Large intestine (tissue), 3 donors: Measurements from ENCODE around the gene BBS4. TPM values are rescaled to one million over a fixed set of nuclear protein-coding genes. Genes with fewer than 3 reads are reported as not detected.

Experiments used
- DNase-seq, 2 donors: peaks; one replicate each; pipeline versions ENCODE4 v3.0.0 to v3.0.0-alpha.2; 2013
- H3K27ac ChIP-seq: one replicate; pipeline ENCODE4 v1.5.1; 2013; ENCODE audit warnings: low read length
- H3K27me3 ChIP-seq: 2 replicates; pipeline ENCODE4 v1.6.1; 2013; ENCODE audit warnings: low read length; ENCODE audit not compliant: control insufficient read depth, insufficient read depth
- H3K36me3 ChIP-seq: 2 replicates; pipeline ENCODE4 v1.6.1; 2013; ENCODE audit warnings: low read length; ENCODE audit not compliant: control insufficient read depth, insufficient read depth
- H3K4me1 ChIP-seq: one replicate; pipeline ENCODE4 v1.6.1; 2013; ENCODE audit warnings: low read length; ENCODE audit not compliant: control insufficient read depth, insufficient read depth
- H3K4me3 ChIP-seq: one replicate; pipeline ENCODE4 v1.5.1; 2013; ENCODE audit warnings: low read length
- H3K9me3 ChIP-seq: one replicate; pipeline ENCODE4 v1.6.1; 2013; ENCODE audit warnings: mild to moderate bottlenecking, low read depth, low read length, moderate library complexity; ENCODE audit not compliant: control insufficient read depth
- WGBS: methylation state at CpG from one replicate; pipeline ENCODE4 v1.1.5; 2013; ENCODE audit warnings: low lambda C conversion rate; ENCODE audit not compliant: insufficient coverage; 5-methylcytosine and 5-hydroxymethylcytosine counted together
- polyA plus RNA-seq: library from polyadenylated mRNA; unstranded; fragments of 120-200 nt; gene quantifications from one replicate; pipeline ENCODE4 v1.2.1, GENCODE V29; 2013

BBS4 gene
- polyA plus RNA-seq, 1 donor = 24.7 TPM

- H3K4me1 ChIP-seq = peaks cover 12% of the 10 kb centered on the region
- H3K9me3 ChIP-seq = no peaks in the 10 kb centered on the region
- H3K27ac ChIP-seq = peak overlapping the region; percentile 95
- DNase-seq = peak; percentile 42 to 73
- H3K27me3 ChIP-seq = no peaks in the 10 kb centered on the region
- 0% methylated on average over 3 of the region's 52 CpGs for WGBS
- peak overlapping the region; percentile 78 for H3K4me3 ChIP-seq
- no peaks in the 10 kb centered on the region for H3K36me3 ChIP-seq
Observed at GRCh38 chr15:72783004-72783639, 97.1 kb downstream of the BBS4 start.

GRCh38 chr15:72783640-72784455 is 97.8 kb downstream of the BBS4 start, which contains the start of gene ADPGK:
TSS of gene ADPGK (minus strand) at chr15:72783758. CDS start at chr15:72783691, 67 bp downstream.
- no CpG with 5 or more reads among the region's 68 CpGs for WGBS
- Histone ChIP-seq H3K27me3 (no peaks in the 10 kb centered on the region), H3K9me3 (no peaks in the 10 kb centered on the region)

GRCh38 chr15:72784456-72784876 is 98.5 kb downstream of the BBS4 start:
- DNase-seq = no peak
- Histone ChIP-seq H3K4me1 (peaks cover 12% of the 10 kb centered on the region), H3K27ac (peak overlapping the region; percentile 95), H3K9me3 (no peaks in the 10 kb centered on the region), H3K27me3 (no peaks in the 10 kb centered on the region), H3K36me3 (no peaks in the 10 kb centered on the region), H3K4me3 (peak overlapping the region; percentile 78)
- 46% methylated on average over 2 of the region's 7 CpGs for WGBS

More at GRCh38 chr15:72783640-72784455, 97.8 kb downstream of the BBS4 start, which contains the start of gene ADPGK:
- peak; percentile 94 to 98 for DNase-seq
- H3K4me3 ChIP-seq = peak within 1 kb of the TSS; percentile 78
- H3K27ac ChIP-seq = peak within 1 kb of the TSS; percentile 95
- H3K4me1 ChIP-seq = peaks cover 12% of the 10 kb centered on the region
- H3K36me3 ChIP-seq = no peaks in the 10 kb centered on the region

DNA sequence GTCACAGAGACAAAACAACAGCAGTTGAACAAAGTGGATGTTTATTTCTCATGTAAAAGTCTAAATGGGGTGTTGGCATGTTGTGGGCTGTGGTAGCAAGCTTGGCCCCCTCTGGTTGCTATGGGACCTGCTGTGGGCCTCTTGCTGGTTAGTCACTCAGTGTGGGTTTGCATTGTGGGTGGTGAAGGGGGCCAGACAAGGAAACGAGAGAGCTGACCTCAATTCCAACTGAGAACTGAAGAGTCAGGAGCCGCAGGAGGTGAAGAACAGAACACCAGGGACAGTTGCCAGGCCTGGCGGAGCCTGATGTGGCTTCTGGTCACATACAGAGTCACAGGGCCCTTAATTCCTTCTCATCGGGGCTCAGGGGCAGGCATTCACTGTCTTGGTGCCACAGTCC is 99.4 kb downstream of the BBS4 start:
- no peak overlapping the region for H3K27ac ChIP-seq

GRCh38 chr15:72785841-72786240 is 99.8 kb downstream of the BBS4 start:
- 100% methylated on average over 1 of the region's 2 CpGs for WGBS
- no peak for DNase-seq
- Histone ChIP-seq H3K27me3 (no peaks in the 10 kb centered on the region), H3K27ac (no peak overlapping the region), H3K9me3 (no peaks in the 10 kb centered on the region), H3K4me3 (no peak overlapping the region), H3K4me1 (peaks cover 12% of the 10 kb centered on the region), H3K36me3 (no peaks in the 10 kb centered on the region)

More for the DNA sequence above, 99.4 kb downstream of the BBS4 start:
- Histone ChIP-seq H3K9me3 (no peaks in the 10 kb centered on the region), H3K36me3 (no peaks in the 10 kb centered on the region), H3K4me3 (no peak overlapping the region), H3K27me3 (no peaks in the 10 kb centered on the region), H3K4me1 (peaks cover 12% of the 10 kb centered on the region)
- no CpG with 5 or more reads among the region's 4 CpGs for WGBS
- DNase-seq = no peak

- Histone ChIP-seq H3K4me1 (peaks cover 12% of the 10 kb centered on the region), H3K9me3 (no peaks in the 10 kb centered on the region), H3K4me3 (no peak overlapping the region), H3K36me3 (no peaks in the 10 kb centered on the region), H3K27ac (no peak overlapping the region), H3K27me3 (no peaks in the 10 kb centered on the region)
- no peak for DNase-seq
- no CpG with 5 or more reads among the region's 4 CpGs for WGBS
Observed at GRCh38 chr15:72786242-72786641, 100.2 kb downstream of the BBS4 start.

GRCh38 chr15:72786676-72787345 is 100.8 kb downstream of the BBS4 start:
- no peak overlapping the region for H3K4me3 ChIP-seq
- H3K27ac ChIP-seq = no peak overlapping the region
- no peaks in the 10 kb centered on the region for H3K9me3 ChIP-seq
- no CpG with 5 or more reads among the region's 8 CpGs for WGBS
- no peaks in the 10 kb centered on the region for H3K36me3 ChIP-seq
- peaks cover 11% of the 10 kb centered on the region for H3K4me1 ChIP-seq
- DNase-seq = no peak
- no peaks in the 10 kb centered on the region for H3K27me3 ChIP-seq

- 100% methylated on average over 1 of the region's 1 CpG for WGBS
- peaks cover 7% of the 10 kb centered on the region for H3K4me1 ChIP-seq
- no peak overlapping the region for H3K4me3 ChIP-seq
- no peak for DNase-seq
- no peaks in the 10 kb centered on the region for H3K36me3 ChIP-seq
- H3K9me3 ChIP-seq = no peaks in the 10 kb centered on the region
- H3K27ac ChIP-seq = no peak overlapping the region
- no peaks in the 10 kb centered on the region for H3K27me3 ChIP-seq
Observed at GRCh38 chr15:72787526-72787925, 101.5 kb downstream of the BBS4 start.
